ENCODE data around the gene MDP1. TPM values are rescaled to one million over a fixed set of nuclear protein-coding genes. Genes with fewer than 3 reads are reported as not detected.
A peak's percentile ranks its signal among the peaks of the same experiment; 100 is the strongest.

Gene MDP1
- total and polyA plus RNA-seq, 8 donors, result 9.3 to 26.9 (median 16.1) TPM; not detected in 1

GRCh38 chr14:24179294-24179960, 36.4 kb downstream of the MDP1 start:
- no peak for DNase-seq
- no peak for TF ChIP-seq POLR2AphosphoS5 (IDR thresholded peaks at IDR 0.05)
- TF ChIP-seq EP300 (IDR thresholded peaks at IDR 0.05), result no peak
- no peak for TF ChIP-seq POLR2A (IDR thresholded peaks at IDR 0.05)
- TF ChIP-seq CTCF (IDR thresholded peaks at IDR 0.05), result no peak
- Histone ChIP-seq H3K4me1 (peaks cover 0 to 6% (median 0%) of the 10 kb centered on the region in 4 donors), H3K27me3 (no peaks in the 10 kb centered on the region), H3K27ac (peak overlapping the region in 4 of 5 donors; percentile 63 to 75 (median 68)), H3K9me3 (no peaks in the 10 kb centered on the region), H3K36me3 (peaks cover 62 to 100% (median 100%) of the 10 kb centered on the region in 4 donors), H3K4me3 (no peak overlapping the region)
- intact Hi-C loops (cut with DNase I; ENCODE audit: low total_unique reads), result no loop called here
- 74 to 85% (median 82%) methylated on average over 12 to 14 of the region's 14 CpGs for WGBS, 5 donors

- Histone ChIP-seq H3K9me3 (no peaks in the 10 kb centered on the region), H3K36me3 (peaks cover 54 to 100% (median 99%) of the 10 kb centered on the region in 4 donors), H3K4me1 (peaks cover 0 to 6% (median 2%) of the 10 kb centered on the region in 4 donors), H3K27ac (peak overlapping the region in 2 of 5 donors; percentile 67 to 75), H3K27me3 (no peaks in the 10 kb centered on the region), H3K4me3 (no peak overlapping the region)
- no peak for DNase-seq
- intact Hi-C loops (cut with DNase I; ENCODE audit: low total_unique reads), result no loop called here
- TF ChIP-seq POLR2AphosphoS5 (IDR thresholded peaks at IDR 0.05), result no peak
- no peak for TF ChIP-seq EP300 (IDR thresholded peaks at IDR 0.05)
- no peak for TF ChIP-seq POLR2A (IDR thresholded peaks at IDR 0.05)
- TF ChIP-seq CTCF (IDR thresholded peaks at IDR 0.05), result no peak
- 83 to 93% (median 86%) methylated on average over 12 of the region's 12 CpGs for WGBS, 5 donors
Observed at GRCh38 chr14:24178399-24179178, 37.3 kb downstream of the MDP1 start.

- Histone ChIP-seq H3K9me3 (no peaks in the 10 kb centered on the region), H3K4me1 (peaks cover 0 to 10% (median 6%) of the 10 kb centered on the region in 4 donors), H3K36me3 (peaks cover 47 to 99% (median 94%) of the 10 kb centered on the region in 4 donors), H3K27me3 (no peaks in the 10 kb centered on the region), H3K4me3 (no peak overlapping the region), H3K27ac (no peak overlapping the region)
- WGBS, 5 donors, result 90 to 93% (median 92%) methylated on average over 12 to 14 of the region's 14 CpGs
- intact Hi-C loops (cut with DNase I; ENCODE audit: low total_unique reads), result no loop called here
- DNase-seq, result no peak
- TF ChIP-seq POLR2AphosphoS5 (IDR thresholded peaks at IDR 0.05) (no peak), EP300 (IDR thresholded peaks at IDR 0.05) (no peak)
Observed at GRCh38 chr14:24177891-24178290, 38.0 kb downstream of the MDP1 start.

GRCh38 chr14:24177041-24177825, 38.6 kb downstream of the MDP1 start:
- H3K4me3 ChIP-seq, result no peak overlapping the region
- WGBS, 5 donors, result 80 to 93% (median 84%) methylated on average over 10 to 12 of the region's 12 CpGs
- H3K4me1 ChIP-seq, result peaks cover 0 to 17% (median 13%) of the 10 kb centered on the region in 4 donors
- TF ChIP-seq EP300 (IDR thresholded peaks at IDR 0.05) (no peak), POLR2A (IDR thresholded peaks at IDR 0.05) (no peak), CTCF (IDR thresholded peaks at IDR 0.05) (no peak), POLR2AphosphoS5 (IDR thresholded peaks at IDR 0.05) (no peak)
- intact Hi-C loops (cut with DNase I; ENCODE audit: low total_unique reads), result no loop called here
- H3K9me3 ChIP-seq, result no peaks in the 10 kb centered on the region
- DNase-seq, result no peak
- no peaks in the 10 kb centered on the region for H3K27me3 ChIP-seq
- no peak overlapping the region for H3K27ac ChIP-seq
- H3K36me3 ChIP-seq, result peaks cover 42 to 93% (median 87%) of the 10 kb centered on the region in 4 donors
